Sigmoid colon (tissue), 7 donors: ENCODE results near the gene UFC1. TPM values are rescaled to one million over a fixed set of nuclear protein-coding genes. Genes with fewer than 3 reads are reported as not detected.

ENCODE experiments used
- DNase-seq: peaks from one replicate; pipeline ENCODE4 v3.0.0-alpha.2; 2019
- H3K27ac ChIP-seq, 4 donors: fragments of 200-600 bp; sonication (generic); one replicate each; pipeline ENCODE4 v1.5.1; 2016 to 2019; ENCODE audit warnings: mild to moderate bottlenecking in 1 of 4
- H3K27me3 ChIP-seq, 3 donors: fragments of 200-600 bp; sonication (generic); one replicate each; pipeline ENCODE4 v1.5.1; 2019; ENCODE audit warnings: mild to moderate bottlenecking in 1 of 3
- H3K36me3 ChIP-seq, 4 donors: fragments of 200-600 bp; sonication (generic); one replicate each; pipeline ENCODE4 v1.5.1; 2016 to 2019
- H3K4me1 ChIP-seq, 4 donors: fragments of 200-600 bp; sonication (generic); one replicate each; pipeline ENCODE4 v1.5.1; 2017 to 2019
- H3K4me3 ChIP-seq, 4 donors: fragments of 200-600 bp; sonication (generic); one replicate each; pipeline ENCODE4 v1.5.1; 2017 to 2019; ENCODE audit warnings: mild to moderate bottlenecking in 2 of 4, moderate library complexity in 1 of 4
- H3K9me3 ChIP-seq, 4 donors: fragments of 200-600 bp in 3 of 4; sonication (generic) in 3 of 4; one replicate each; pipeline versions ENCODE4 v1.5.1 to v1.6.1; 2013 to 2019
- CTCF ChIP-seq, 4 experiments: fragments of 450-650 bp in 3 of 4; fragments of 200-600 bp in 1 of 4; IDR thresholded peaks; one replicate each; pipeline ENCODE4 v1.5.1; 2016 to 2019; ENCODE audit warnings: antibody characterized with exemption in 4 of 4, mild to moderate bottlenecking in 3 of 4, moderate library complexity in 2 of 4
- EP300 ChIP-seq, 4 donors: sonication (generic); formaldehyde crosslinking; IDR thresholded peaks; one replicate each; pipeline ENCODE4 v1.6.1; 2017; ENCODE audit warnings: antibody characterized with exemption in 4 of 4
- POLR2A ChIP-seq, 2 donors: fragments of 450-650 bp; IDR thresholded peaks; one replicate each; pipeline ENCODE4 v1.6.1; 2016; ENCODE audit warnings: antibody characterized with exemption in 2 of 2, mild to moderate bottlenecking in 2 of 2, moderate library complexity in 2 of 2
- POLR2AphosphoS5 ChIP-seq, 4 donors: sonication (generic); formaldehyde crosslinking; IDR thresholded peaks; one replicate each; pipeline ENCODE4 v1.6.1; 2017; ENCODE audit warnings: antibody characterized with exemption in 4 of 4
- WGBS, 2 donors: extraction: QIAGEN DNeasy Blood & Tissue Kit; methylation state at CpG; one replicate each; pipeline ENCODE4 v1.1.7; 2013; 5-methylcytosine and 5-hydroxymethylcytosine counted together
- intact Hi-C: fragments of 100-400 bp; cut with DNase I; formaldehyde crosslinking; loops from one replicate; pipeline ENCODE4 v1.15.1; 2023
- polyA plus RNA-seq, 3 donors: library from polyadenylated mRNA; stranded (reverse); fragments of 200-250 nt; gene quantifications; one replicate each; pipeline ENCODE4 v1.2.3, GENCODE V29; 2013
- total RNA-seq, 4 donors: library from RNA; depleted of rRNA; stranded (reverse); fragments of >200 nt; gene quantifications; one replicate each; pipeline ENCODE4 v1.1.0, GENCODE V29; 2016
- donor health status: healthy with polysubstance abuse.
- donor health status: Bipolar disorder and iron deficiency.
- donor health status: healthy.

Gene UFC1
- total and polyA plus RNA-seq, 7 donors = 49.0 to 249 (median 77.8) TPM

GRCh38 chr1:161132410-161133219, 21.2 kb upstream of the UFC1 start, which contains the start of gene DEDD:
Gene DEDD (minus strand): TSS chr1:161132667. CDS start chr1:161124462, 8,205 bp downstream.
- Histone ChIP-seq H3K4me1 (peaks cover 0 to 52% (median 41%) of the 10 kb centered on the region in 4 donors), H3K27me3 (no peaks in the 10 kb centered on the region), H3K9me3 (no peaks in the 10 kb centered on the region), H3K36me3 (peaks cover 9 to 26% (median 13%) of the 10 kb centered on the region in 4 donors), H3K27ac (peak within 1 kb of the TSS; percentile 90 to 97 (median 92)), H3K4me3 (peak within 1 kb of the TSS; percentile 69 to 83 (median 76))
- WGBS, 2 donors = 1% methylated on average over 68 of the region's 68 CpGs
- TF ChIP-seq EP300 (IDR thresholded peaks at IDR 0.05) = peak in 1 of 4 donors; percentile 56
- no peak for TF ChIP-seq POLR2A (IDR thresholded peaks at IDR 0.05)
- no peak for TF ChIP-seq CTCF (IDR thresholded peaks at IDR 0.05)
- TF ChIP-seq POLR2AphosphoS5 (IDR thresholded peaks at IDR 0.05) = peak; percentile 7 to 54 (median 44)
- intact Hi-C loops = loop anchor here (2.0 kb wide), 2 partner anchors 14 to 26 kb away; partner anchors contain the start of genes NIT1, PFDN2 and USP21
- DNase-seq = peak; percentile 98

- 1 to 7% methylated on average over 11 of the region's 11 CpGs for WGBS, 2 donors
- H3K36me3 ChIP-seq = peaks cover 5 to 20% (median 8%) of the 10 kb centered on the region in 4 donors
- no peak for DNase-seq
- no peak for TF ChIP-seq EP300 (IDR thresholded peaks at IDR 0.05)
- no peak for TF ChIP-seq CTCF (IDR thresholded peaks at IDR 0.05)
- TF ChIP-seq POLR2AphosphoS5 (IDR thresholded peaks at IDR 0.05) = peak in 1 of 4 donors; percentile 1
- peaks cover 0 to 52% (median 35%) of the 10 kb centered on the region in 4 donors for H3K4me1 ChIP-seq
- H3K9me3 ChIP-seq = no peaks in the 10 kb centered on the region
- intact Hi-C loops = loop anchor here (2.0 kb wide), 2 partner anchors 14 to 26 kb away; partner anchors contain the start of genes NIT1, PFDN2 and USP21
- peak overlapping the region; percentile 69 to 83 (median 76) for H3K4me3 ChIP-seq
- peak overlapping the region; percentile 90 to 97 (median 92) for H3K27ac ChIP-seq
- no peaks in the 10 kb centered on the region for H3K27me3 ChIP-seq
Observed at GRCh38 chr1:161133220-161133740, 20.5 kb upstream of the UFC1 start.

GRCh38 chr1:161137881-161138280, 15.9 kb upstream of the UFC1 start:
- H3K27me3 ChIP-seq = no peaks in the 10 kb centered on the region
- H3K36me3 ChIP-seq = no peaks in the 10 kb centered on the region
- WGBS, 2 donors = 81 to 83% methylated on average over 3 of the region's 3 CpGs
- H3K9me3 ChIP-seq = no peaks in the 10 kb centered on the region
- intact Hi-C loops = no loop called here
- H3K27ac ChIP-seq = no peak overlapping the region
- no peak overlapping the region for H3K4me3 ChIP-seq
- peaks cover 0 to 27% (median 14%) of the 10 kb centered on the region in 4 donors for H3K4me1 ChIP-seq
- TF ChIP-seq CTCF (IDR thresholded peaks at IDR 0.05) (no peak), EP300 (IDR thresholded peaks at IDR 0.05) (no peak), POLR2A (IDR thresholded peaks at IDR 0.05) (no peak), POLR2AphosphoS5 (IDR thresholded peaks at IDR 0.05) (no peak)
- DNase-seq = no peak

- Histone ChIP-seq H3K36me3 (no peaks in the 10 kb centered on the region), H3K4me1 (peaks cover 0 to 23% (median 12%) of the 10 kb centered on the region in 4 donors), H3K9me3 (no peaks in the 10 kb centered on the region), H3K27me3 (no peaks in the 10 kb centered on the region), H3K4me3 (no peak overlapping the region), H3K27ac (no peak overlapping the region)
- no peak for TF ChIP-seq CTCF (IDR thresholded peaks at IDR 0.05)
- no peak for TF ChIP-seq POLR2AphosphoS5 (IDR thresholded peaks at IDR 0.05)
- TF ChIP-seq POLR2A (IDR thresholded peaks at IDR 0.05) = no peak
- TF ChIP-seq EP300 (IDR thresholded peaks at IDR 0.05) = no peak
- 87 to 89% methylated on average over 1 of the region's 1 CpG for WGBS, 2 donors
- DNase-seq = no peak
- intact Hi-C loops = no loop called here
Observed at GRCh38 chr1:161138431-161138830, 15.3 kb upstream of the UFC1 start.
